Vagina (tissue), 2 donors: Measurements from ENCODE around the gene ARHGEF38. TPM values are rescaled to one million over a fixed set of nuclear protein-coding genes. Genes with fewer than 3 reads are reported as not detected.
"Not testable (repeated sequence)": the region's sequence is repeated elsewhere in the genome, so short reads cannot be mapped to it uniquely, and the experiment has no call there.

Experiments
- DNase-seq, 2 donors: peaks; one replicate each; pipeline ENCODE4 v3.0.0-alpha.2; 2017; ENCODE audit errors: extremely low spot score in 2 of 2
- H3K27ac ChIP-seq: fragments of 200-600 bp; sonication (generic); one replicate; pipeline ENCODE4 v1.5.1; 2019
- H3K27me3 ChIP-seq: fragments of 200-600 bp; sonication (generic); one replicate; pipeline ENCODE4 v1.5.1; 2019
- H3K36me3 ChIP-seq, 2 donors: fragments of 200-600 bp; sonication (generic); one replicate each; pipeline ENCODE4 v1.5.1; 2017 to 2019
- H3K4me1 ChIP-seq: fragments of 200-600 bp; sonication (generic); one replicate; pipeline ENCODE4 v1.5.1; 2019
- H3K4me3 ChIP-seq, 2 donors: fragments of 200-600 bp; sonication (generic); 1 replicate in 1 of 2; 2 replicates in 1 of 2; pipeline ENCODE4 v1.5.1; 2016 to 2019
- H3K9me3 ChIP-seq: fragments of 200-600 bp; sonication (generic); one replicate; pipeline ENCODE4 v1.5.1; 2019
- POLR2A ChIP-seq, 2 donors: fragments of 450-650 bp; IDR thresholded peaks; one replicate each; pipeline ENCODE4 v1.6.1; 2017; ENCODE audit warnings: antibody characterized with exemption in 2 of 2, mild to moderate bottlenecking in 2 of 2, moderate library complexity in 2 of 2
- POLR2AphosphoS5 ChIP-seq, 2 donors: sonication (generic); formaldehyde crosslinking; IDR thresholded peaks; one replicate each; pipeline ENCODE4 v1.9.0; 2017; ENCODE audit warnings: antibody characterized with exemption in 2 of 2, mild to moderate bottlenecking in 2 of 2, low read depth in 1 of 2; ENCODE audit not compliant: insufficient read depth in 1 of 2
- intact Hi-C: fragments of 100-400 bp; cut with DNase I; formaldehyde crosslinking; loops from one replicate; pipeline ENCODE4 v1.15.1; 2023
- total RNA-seq: library from RNA; depleted of rRNA; stranded (reverse); fragments of >200 nt; gene quantifications from one replicate; pipeline ENCODE4 v1.2.3, GENCODE V29; 2016
- TF ChIP-seq, protein P1 (sequence below), 3 experiments: fragments of 450-650 bp in 2 of 3; fragments of 200-600 bp in 1 of 3; sonication (generic) in 1 of 3; IDR thresholded peaks; one replicate each; pipeline ENCODE4 v1.5.1; 2017 to 2019; ENCODE audit warnings: antibody characterized with exemption in 3 of 3, mild to moderate bottlenecking in 2 of 3, moderate library complexity in 2 of 3

ARHGEF38 gene
- total RNA-seq, 1 donor from 2014 or later, result not detected

DNA sequence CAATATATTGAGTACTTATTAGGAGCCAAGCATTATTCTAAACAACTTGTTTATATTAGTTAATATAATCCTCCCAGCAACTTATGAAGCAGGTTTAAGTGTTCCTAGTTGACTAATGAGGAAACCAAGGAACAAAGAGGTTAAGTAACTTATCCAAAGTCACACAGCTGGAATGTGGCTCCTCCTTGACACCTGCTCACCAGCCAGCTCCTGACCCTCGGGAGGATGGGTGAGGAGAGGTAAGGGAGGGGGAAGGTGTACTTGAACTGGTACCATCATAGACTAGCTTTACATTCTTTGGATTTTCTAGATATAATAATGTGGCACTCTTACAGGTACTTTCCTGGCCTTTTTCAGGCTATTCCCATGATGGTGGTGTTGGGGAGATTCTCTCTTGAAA lies 50.7 kb downstream of the ARHGEF38 start:
- no peak overlapping the region for H3K27ac ChIP-seq
- no peak for DNase-seq
- intact Hi-C loops, result no loop called here
- TF ChIP-seq, protein P1, sequence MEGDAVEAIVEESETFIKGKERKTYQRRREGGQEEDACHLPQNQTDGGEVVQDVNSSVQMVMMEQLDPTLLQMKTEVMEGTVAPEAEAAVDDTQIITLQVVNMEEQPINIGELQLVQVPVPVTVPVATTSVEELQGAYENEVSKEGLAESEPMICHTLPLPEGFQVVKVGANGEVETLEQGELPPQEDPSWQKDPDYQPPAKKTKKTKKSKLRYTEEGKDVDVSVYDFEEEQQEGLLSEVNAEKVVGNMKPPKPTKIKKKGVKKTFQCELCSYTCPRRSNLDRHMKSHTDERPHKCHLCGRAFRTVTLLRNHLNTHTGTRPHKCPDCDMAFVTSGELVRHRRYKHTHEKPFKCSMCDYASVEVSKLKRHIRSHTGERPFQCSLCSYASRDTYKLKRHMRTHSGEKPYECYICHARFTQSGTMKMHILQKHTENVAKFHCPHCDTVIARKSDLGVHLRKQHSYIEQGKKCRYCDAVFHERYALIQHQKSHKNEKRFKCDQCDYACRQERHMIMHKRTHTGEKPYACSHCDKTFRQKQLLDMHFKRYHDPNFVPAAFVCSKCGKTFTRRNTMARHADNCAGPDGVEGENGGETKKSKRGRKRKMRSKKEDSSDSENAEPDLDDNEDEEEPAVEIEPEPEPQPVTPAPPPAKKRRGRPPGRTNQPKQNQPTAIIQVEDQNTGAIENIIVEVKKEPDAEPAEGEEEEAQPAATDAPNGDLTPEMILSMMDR (IDR thresholded peaks at IDR 0.05), result no peak
- TF ChIP-seq POLR2A (IDR thresholded peaks at IDR 0.05) (no peak), POLR2AphosphoS5 (IDR thresholded peaks at IDR 0.05; ENCODE audit: insufficient read depth in 1 of 2, low read depth in 1 of 2) (no peak)
- no peaks in the 10 kb centered on the region for H3K36me3 ChIP-seq
- no peaks in the 10 kb centered on the region for H3K27me3 ChIP-seq
- H3K4me1 ChIP-seq, result no peaks in the 10 kb centered on the region
- H3K4me3 ChIP-seq, result no peak overlapping the region
- no peaks in the 10 kb centered on the region for H3K9me3 ChIP-seq

DNA sequence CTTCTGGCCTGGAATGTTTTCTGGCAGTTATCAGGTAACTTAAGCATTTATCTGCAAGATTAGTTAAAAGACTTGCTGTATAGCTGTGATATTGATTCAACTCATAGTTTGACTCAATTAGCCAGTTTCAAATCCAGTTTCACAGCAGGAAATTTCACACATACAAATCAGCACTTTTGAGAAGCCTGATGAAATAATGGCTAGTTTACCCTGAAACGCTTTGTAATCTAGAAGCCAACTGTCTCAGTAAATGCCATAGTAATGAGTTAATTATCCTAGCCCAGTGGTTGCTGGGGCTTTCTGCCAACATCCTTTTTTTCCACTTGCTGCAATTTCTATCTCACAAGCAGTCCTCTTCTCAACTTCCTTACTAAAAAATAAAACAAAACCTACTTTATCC lies 53.1 kb downstream of the ARHGEF38 start:
- Histone ChIP-seq H3K4me1 (no peaks in the 10 kb centered on the region), H3K9me3 (no peaks in the 10 kb centered on the region), H3K27ac (no peak overlapping the region), H3K27me3 (no peaks in the 10 kb centered on the region), H3K4me3 (no peak overlapping the region), H3K36me3 (no peaks in the 10 kb centered on the region)
- intact Hi-C loops, result no loop called here
- TF ChIP-seq, protein P1 (IDR thresholded peaks at IDR 0.05), result no peak
- TF ChIP-seq POLR2AphosphoS5 (IDR thresholded peaks at IDR 0.05; ENCODE audit: insufficient read depth in 1 of 2, low read depth in 1 of 2), result no peak
- no peak for DNase-seq

DNA sequence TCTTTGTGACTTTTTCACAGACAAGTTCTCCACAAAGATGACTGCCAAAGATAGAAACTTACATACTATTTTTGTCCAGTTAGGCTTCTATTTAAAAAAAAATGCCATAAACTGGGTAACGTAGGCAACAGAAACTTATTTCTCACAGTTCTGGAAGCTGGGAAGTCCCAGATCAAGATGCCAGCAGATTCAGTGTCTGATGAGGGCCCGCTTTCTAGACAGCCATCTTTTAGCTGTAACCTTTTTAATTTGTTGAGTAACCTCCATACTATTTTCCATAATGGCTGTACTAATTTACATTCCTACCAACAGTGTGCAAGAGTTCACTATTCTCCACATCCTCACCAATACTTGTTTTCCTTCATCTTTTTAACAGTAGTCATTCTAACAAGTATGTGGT lies 55.5 kb downstream of the ARHGEF38 start:
- H3K27ac ChIP-seq, result no peak overlapping the region
- intact Hi-C loops, result no loop called here
- no peak for TF ChIP-seq POLR2AphosphoS5 (IDR thresholded peaks at IDR 0.05; ENCODE audit: insufficient read depth in 1 of 2, low read depth in 1 of 2)
- TF ChIP-seq, protein P1 (IDR thresholded peaks at IDR 0.05), result no peak
- no peak for TF ChIP-seq POLR2A (IDR thresholded peaks at IDR 0.05)

DNA sequence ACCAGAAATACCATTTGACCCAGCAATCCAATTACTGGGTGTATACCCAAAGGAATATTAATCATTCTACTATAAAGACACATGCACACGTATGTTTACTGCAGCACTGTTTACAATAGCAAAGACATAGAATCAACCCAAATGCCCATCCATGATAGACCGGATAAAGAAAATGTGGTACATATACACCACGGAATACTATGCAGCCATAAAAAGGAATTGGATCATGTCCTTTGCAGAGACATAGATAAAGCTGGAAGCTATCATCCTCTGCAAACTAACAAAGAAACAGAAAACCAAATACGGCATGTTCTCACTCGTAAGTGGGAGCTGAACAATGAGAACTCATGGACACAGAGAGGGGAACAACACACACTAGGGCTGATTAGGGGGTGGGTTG lies 57.4 kb downstream of the ARHGEF38 start:
- H3K4me1 ChIP-seq, DNase-seq, H3K27ac ChIP-seq, H3K9me3 ChIP-seq, intact Hi-C loops, H3K36me3 ChIP-seq, H3K27me3 ChIP-seq, H3K4me3 ChIP-seq: not testable (repeated sequence)

More for the DNA sequence above, 55.5 kb downstream of the ARHGEF38 start:
- Histone ChIP-seq H3K27me3 (no peaks in the 10 kb centered on the region), H3K4me3 (no peak overlapping the region), H3K36me3 (no peaks in the 10 kb centered on the region), H3K4me1 (no peaks in the 10 kb centered on the region), H3K9me3 (no peaks in the 10 kb centered on the region)
- no peak for DNase-seq

DNA sequence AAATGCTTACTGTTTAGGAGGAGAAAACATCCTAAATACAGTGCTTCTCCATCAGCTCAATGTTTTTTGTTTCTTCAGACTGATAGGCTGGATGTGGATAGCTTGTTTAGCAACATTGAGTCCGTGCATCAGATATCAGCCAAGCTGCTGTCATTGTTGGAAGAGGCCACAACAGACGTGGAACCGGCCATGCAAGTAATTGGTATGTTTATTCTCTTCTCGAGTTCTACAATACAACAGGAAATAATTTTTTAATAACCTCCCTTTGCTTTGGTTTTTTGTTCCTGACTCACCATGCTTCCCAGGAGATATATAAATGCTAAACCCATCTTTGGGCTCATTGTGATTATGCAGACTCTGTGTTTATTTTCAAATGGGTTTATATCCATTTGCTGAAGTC lies 60.9 kb downstream of the ARHGEF38 start:
- no peak for DNase-seq
- H3K27ac ChIP-seq, result no peak overlapping the region

More for the DNA sequence above, 60.9 kb downstream of the ARHGEF38 start:
- Histone ChIP-seq H3K4me1 (no peaks in the 10 kb centered on the region), H3K27me3 (no peaks in the 10 kb centered on the region), H3K9me3 (no peaks in the 10 kb centered on the region), H3K36me3 (no peaks in the 10 kb centered on the region), H3K4me3 (no peak overlapping the region)
- TF ChIP-seq, protein P1 (IDR thresholded peaks at IDR 0.05), result no peak
- TF ChIP-seq POLR2AphosphoS5 (IDR thresholded peaks at IDR 0.05; ENCODE audit: insufficient read depth in 1 of 2, low read depth in 1 of 2) (no peak), POLR2A (IDR thresholded peaks at IDR 0.05) (no peak)
- intact Hi-C loops, result no loop called here
